Stimulated activated CD8-positive, alpha-beta memory T cell treated with anti-CD3 and anti-CD28 coated beads, Interleukin-7, amount 100 ng/mL, for 48 hours (primary cell): ENCODE data around the gene HSF2.

Experiments used
- DNase-seq, 2 donors: peaks; one replicate each; pipeline ENCODE4 v3.0.0-alpha.2; 2020; ENCODE audit warnings: low read depth in 1 of 2; ENCODE audit errors: extremely low read depth in 1 of 2

Gene HSF2, protein sequence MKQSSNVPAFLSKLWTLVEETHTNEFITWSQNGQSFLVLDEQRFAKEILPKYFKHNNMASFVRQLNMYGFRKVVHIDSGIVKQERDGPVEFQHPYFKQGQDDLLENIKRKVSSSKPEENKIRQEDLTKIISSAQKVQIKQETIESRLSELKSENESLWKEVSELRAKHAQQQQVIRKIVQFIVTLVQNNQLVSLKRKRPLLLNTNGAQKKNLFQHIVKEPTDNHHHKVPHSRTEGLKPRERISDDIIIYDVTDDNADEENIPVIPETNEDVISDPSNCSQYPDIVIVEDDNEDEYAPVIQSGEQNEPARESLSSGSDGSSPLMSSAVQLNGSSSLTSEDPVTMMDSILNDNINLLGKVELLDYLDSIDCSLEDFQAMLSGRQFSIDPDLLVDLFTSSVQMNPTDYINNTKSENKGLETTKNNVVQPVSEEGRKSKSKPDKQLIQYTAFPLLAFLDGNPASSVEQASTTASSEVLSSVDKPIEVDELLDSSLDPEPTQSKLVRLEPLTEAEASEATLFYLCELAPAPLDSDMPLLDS

GRCh38 chr6:122399348-122400120 is at the start of gene HSF2:
HSF2 (plus strand) TSS chr6:122399652; CDS start chr6:122399738, 86 bp downstream.
- DNase-seq: peak; percentile 91 to 93

DNA sequence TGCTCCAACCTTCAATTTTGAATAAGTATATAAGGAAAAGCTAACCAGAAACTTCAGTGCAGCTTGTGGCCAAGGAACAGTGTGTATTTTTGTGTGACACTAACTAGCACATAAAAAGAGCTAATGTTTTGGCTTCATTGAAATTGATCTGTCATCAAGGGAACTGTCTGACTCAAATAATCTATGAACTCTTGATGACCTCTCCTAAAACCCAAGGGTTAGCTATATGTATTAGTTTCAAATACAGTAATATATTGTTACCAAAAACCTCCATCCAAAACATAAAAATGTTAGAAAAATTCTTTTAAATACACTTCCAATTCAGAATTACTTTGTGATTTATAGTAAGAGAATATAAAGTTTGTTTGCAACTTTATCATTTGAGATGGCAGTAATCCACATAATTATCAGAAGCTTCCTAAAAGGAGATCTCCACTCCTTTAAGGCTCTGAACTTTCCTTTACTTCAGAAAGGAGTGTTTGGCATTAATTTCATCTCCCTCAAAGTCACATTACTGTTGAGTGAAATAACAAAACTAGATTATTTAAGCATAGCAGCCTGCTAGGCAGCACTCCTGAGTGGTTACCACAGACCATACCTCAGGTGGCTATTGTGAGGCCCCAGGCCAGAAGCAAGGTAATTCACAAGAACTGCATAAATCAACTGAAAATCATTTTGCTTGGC is 46.3 kb upstream of the HSF2 start:
- DNase-seq: no peak

DNA sequence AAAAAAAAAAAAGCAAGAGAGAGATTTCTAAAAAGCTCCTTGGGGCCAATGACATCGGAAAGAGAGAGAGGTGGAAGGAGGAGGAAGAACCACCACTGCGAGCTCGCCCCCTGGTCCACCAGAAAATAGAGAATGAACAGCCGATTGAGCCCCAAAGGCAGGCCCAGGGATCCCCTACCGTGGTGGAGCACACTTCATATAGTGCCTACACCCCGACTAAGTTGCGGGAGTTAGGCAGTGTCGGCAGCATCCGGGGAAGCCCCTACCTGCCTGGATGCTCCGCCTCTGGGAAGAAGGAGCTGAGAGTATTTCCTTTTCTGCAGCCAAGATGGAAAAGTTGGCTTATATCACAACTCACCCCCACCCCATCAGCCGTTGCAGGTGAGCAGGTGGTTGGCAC is 38.6 kb upstream of the HSF2 start:
- DNase-seq: no peak

DNA sequence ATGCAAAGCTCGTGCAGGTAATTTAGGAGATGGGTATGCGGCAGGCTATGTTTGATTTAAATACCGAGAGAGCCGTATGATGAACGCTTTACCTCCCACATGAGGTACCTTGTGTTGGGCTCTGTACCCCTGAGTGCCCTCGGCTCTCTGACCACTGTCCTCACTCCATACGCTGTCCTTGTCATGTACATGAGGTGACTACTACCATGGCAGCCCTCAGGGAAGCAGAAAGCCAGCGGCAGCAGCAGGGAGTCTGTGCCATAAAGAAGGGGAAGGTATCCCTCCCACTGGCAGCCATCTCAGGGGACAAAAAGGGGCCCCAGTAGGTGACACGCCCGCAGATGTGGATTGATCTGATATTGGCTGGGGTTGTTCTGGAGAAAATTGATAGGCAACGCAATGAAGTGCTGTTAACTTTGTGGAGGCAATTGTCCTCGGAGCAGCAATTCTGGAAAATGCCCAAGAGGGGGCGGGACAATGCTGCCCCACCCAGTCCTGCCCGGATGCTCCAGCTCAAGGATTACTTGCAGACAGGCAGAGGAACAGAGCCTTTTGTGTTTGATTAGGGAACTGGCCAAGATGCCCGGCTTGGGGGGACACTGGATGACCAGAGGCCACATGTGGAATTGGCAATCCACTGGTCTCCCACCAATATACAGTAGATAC is 38.0 kb upstream of the HSF2 start:
- no peak for DNase-seq

- DNase-seq: no peak
These were observed 35.5 kb upstream of the HSF2 start for GRCh38 chr6:122363769-122364483.

DNA sequence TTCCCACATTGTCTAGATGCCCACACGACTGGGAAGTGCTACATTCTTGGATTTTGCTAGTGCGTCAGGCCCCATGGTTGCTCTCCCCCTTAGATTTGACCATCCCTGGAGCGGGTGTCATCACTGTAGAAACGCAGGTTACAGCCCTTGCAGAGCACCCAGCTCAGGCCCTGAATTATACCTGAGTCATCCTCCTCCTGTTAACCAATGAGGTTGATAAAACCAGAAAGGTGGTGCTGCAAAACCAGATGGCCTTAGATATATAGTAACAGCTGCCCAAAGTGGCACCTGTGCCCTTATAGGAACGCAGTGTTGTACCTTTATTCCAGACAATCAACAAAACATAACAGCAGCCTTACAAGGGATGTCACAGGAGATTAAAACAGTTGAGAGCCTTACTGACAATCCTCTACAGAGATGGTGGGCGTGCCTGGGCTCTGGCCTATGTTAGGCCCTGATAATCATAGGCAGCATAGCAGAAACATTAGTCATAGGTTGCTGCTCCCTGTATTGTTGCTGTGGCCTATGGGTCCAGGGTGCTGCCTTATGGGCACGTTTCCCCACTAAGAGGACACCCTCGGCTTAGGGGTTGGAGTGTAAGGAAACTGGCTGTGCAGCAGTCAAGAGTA is 33.6 kb upstream of the HSF2 start:
- no peak for DNase-seq

GRCh38 chr6:122367171-122367570 is 32.3 kb upstream of the HSF2 start:
- no peak for DNase-seq

GRCh38 chr6:122369536-122369935 is 29.9 kb upstream of the HSF2 start:
- no peak for DNase-seq

- DNase-seq: no peak
These were observed 26.8 kb upstream of the HSF2 start for GRCh38 chr6:122372647-122373046.

DNA sequence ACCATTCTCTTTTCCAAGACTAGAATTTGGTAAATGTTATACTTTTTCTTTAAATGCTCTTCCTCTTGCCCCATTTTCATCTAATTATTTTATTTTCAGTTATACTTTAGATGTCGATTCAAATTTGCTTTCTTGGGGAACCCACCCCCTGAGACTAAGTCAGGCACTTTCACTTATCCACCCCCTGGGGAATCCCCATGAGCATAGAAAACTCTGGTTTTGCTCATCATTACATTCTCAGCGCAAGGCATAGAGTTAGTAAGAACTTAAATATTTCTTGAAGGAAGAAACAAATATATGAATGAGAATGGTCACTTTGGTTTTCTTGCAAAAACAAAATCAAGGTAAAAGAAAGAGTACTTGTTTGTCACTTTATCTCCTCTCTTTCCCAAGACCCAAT is 25.1 kb upstream of the HSF2 start:
- no peak for DNase-seq

GRCh38 chr6:122376246-122376645 is 23.2 kb upstream of the HSF2 start:
- DNase-seq: no peak

GRCh38 chr6:122381494-122382265 is 17.8 kb upstream of the HSF2 start:
- no peak for DNase-seq

DNA sequence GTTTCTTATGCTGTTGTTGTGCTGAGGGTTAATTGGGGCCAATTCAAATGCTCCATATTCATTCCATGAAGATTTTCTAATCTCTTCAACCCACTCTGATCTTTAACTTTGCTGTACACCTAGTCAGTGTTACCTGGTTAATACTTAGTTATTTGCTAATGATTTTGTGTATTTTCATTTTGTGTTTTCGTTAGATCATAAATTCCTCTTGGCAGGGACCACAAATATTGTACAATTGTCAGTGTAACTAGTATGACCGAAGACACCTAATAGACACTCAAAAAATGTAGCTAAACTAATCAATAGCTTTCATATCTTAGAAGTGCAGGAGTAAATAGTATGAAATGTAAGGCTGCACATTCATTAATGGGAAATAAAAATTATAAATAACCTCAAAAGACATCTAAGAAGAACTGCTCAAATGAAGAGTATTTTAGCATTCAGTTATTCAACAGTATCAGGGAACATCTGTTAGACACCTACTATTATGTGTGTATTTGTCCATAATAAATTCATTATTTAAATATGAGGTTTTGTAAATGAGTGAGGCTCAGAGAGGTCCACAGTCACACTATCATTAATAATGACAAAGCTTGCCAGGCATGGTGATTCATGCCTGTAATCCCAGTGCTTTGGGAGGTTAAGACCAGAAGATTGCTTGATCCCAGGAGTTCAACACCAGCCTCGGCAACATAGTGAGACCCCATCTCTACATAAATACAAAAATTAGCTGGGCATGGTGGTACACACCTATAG is 13.4 kb upstream of the HSF2 start:
- no peak for DNase-seq

- no peak for DNase-seq
These were observed 10.5 kb upstream of the HSF2 start for GRCh38 chr6:122388945-122389344.

DNA sequence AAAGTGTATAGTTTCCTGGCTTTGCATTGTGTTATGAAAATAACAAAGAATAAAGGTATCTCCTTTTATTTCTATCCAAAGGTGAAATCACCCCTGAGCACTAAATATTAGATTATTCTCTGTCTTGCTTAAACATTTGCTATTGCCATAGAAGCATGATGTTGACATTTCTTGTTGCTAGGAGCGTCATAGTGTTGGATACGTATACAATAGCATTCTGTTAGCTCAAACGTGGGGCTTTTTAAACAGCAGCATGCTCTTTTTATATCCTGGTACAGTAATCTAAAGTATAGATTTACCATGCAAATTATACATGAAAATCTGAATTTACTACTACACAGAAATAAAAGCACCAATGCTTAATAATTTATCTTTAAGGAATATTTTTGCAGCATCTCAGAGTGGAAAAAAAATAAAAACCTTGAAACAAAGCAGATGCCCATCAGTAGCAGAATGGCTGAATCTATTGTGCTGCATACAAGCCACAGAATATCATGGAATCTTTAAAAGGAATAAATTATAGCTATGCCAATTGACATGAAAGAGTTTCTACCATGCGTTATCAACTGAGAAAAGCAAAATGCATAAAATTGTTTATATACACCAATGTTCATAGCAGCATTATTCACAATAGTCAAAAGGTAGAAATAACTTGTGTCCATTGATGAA is 9.6 kb upstream of the HSF2 start:
- no peak for DNase-seq

DNA sequence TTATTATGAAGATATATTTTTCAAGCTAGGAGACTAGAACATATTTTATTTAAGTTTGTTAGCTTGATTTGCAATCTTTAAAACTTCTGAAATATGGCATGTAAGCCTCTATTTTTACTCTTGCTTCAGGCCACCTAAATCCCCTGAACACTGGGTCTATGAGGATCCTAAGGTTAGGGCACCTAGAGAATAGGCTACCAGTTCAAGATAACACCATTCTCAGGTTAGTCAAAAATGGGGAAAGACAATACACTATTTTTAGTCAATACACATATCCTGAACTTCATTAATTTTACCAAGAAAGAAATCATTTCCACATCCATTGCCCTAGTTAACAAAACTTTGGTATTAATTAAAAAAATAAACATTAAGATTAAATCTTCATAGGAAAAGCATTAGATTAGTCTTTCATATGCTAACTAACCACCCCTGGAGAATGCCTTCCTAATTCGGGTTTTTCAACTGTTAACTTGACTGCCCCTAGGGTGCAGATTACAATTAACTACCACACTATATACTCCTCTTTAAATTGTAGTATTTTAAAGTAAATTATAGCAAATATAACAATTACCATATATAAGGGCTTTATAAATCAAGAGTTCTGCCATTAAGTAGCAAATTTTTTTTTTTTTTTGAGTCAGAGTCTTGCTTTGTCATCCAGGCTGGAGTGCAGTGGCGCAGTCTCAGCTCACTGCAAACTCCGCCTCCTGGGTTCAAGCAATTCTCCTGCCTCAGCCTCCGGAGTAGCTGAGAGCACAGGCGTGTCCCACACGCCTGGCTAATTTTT is 6.7 kb upstream of the HSF2 start:
- DNase-seq: no peak

DNA sequence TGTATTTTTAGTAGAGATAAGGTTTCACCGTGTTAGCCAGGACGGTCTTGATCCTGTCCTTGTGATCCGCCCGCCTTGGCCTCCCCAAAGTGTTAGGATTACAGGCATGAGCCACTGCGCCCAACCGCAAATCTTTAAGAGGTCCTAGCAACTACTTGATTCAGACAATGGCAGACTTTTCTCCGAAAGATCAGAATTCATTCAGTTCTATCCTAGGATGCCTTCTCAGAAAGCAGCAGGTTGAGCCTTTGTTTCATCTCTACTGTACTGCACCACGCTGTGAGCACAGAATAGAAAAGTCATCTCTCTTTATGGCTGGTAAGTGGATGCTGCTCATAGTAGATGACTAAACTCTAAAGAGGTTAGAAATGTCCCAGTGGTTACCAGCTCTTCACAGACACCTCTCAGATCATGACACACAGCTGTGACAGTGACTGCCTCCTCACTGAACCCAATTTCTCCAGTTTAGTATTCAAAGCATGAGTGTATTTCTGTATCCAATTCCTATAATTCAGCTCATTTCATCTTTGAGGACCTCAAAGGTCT is 6.0 kb upstream of the HSF2 start:
- no peak for DNase-seq
